OCI-LY7 (cell line): ENCODE results near the gene ANKMY1. TPM values are rescaled to one million over a fixed set of nuclear protein-coding genes. Genes with fewer than 3 reads are reported as not detected.

ENCODE experiments used
- BruUV-seq: library from RNA; stranded (reverse); fragments of 400-500 nt; replicated peaks from 2 replicates; lab custom pipeline; 2021; lab: Mats Ljungman, UMichigan
- CTCF ChIA-PET: fragments of 300-600 bp; sonication (Branson Sonifier 250); formaldehyde crosslinking; loops from one replicate; lab custom pipeline; 2022; ENCODE audit warnings: antibody characterized with exemption; ENCODE audit not compliant: unreplicated experiment; lab: Charles Lee
- POLR2A ChIA-PET: fragments of 300-600 bp; sonication (Branson Sonifier 250); formaldehyde crosslinking; loops from one replicate; lab custom pipeline; 2022; ENCODE audit warnings: antibody characterized with exemption; lab: Charles Lee
- DNase-seq: peaks from one replicate; pipeline ENCODE4 v3.0.0-alpha.2; 2015; ENCODE audit warnings: low spot score
- H2AFZ ChIP-seq: fragments of 200-600 bp; sonication (generic), shearing (Covaris generic); 2 replicates; pipeline ENCODE4 v1.6.1; 2014; ENCODE audit warnings: mild to moderate bottlenecking, antibody characterized with exemption, low read length, moderate library complexity
- H3K27ac ChIP-seq: fragments of 200-600 bp; sonication (generic); 2 replicates; pipeline ENCODE4 v1.5.1; 2014; ENCODE audit warnings: mixed run types, low read depth, mild to moderate bottlenecking, moderate library complexity, low read length, inconsistent platforms; ENCODE audit not compliant: poor library complexity, severe bottlenecking
- H3K36me3 ChIP-seq: fragments of 200-600 bp; sonication (generic); 2 replicates; pipeline ENCODE4 v1.6.1; 2014; ENCODE audit warnings: mild to moderate bottlenecking, antibody characterized with exemption, low read length, moderate library complexity, mixed read lengths; ENCODE audit not compliant: insufficient read depth
- H3K4me1 ChIP-seq: fragments of 200-600 bp; sonication (generic); 2 replicates; pipeline ENCODE4 v1.5.1; 2014; ENCODE audit warnings: mild to moderate bottlenecking, low read length; ENCODE audit not compliant: insufficient read depth, poor library complexity, severe bottlenecking
- H3K4me2 ChIP-seq: fragments of 200-600 bp; sonication (generic); 2 replicates; pipeline ENCODE4 v1.6.1; 2014; ENCODE audit warnings: mild to moderate bottlenecking, low read length
- H3K4me3 ChIP-seq: fragments of 200-600 bp; sonication (generic); 2 replicates; pipeline ENCODE4 v1.5.1; 2014; ENCODE audit warnings: mild to moderate bottlenecking, low read depth, low read length; ENCODE audit not compliant: poor library complexity, severe bottlenecking
- H3K79me2 ChIP-seq: fragments of 200-600 bp; sonication (generic); 2 replicates; pipeline ENCODE4 v1.6.1; 2016; ENCODE audit warnings: low read depth, mild to moderate bottlenecking, low read length, moderate library complexity, mixed read lengths; ENCODE audit not compliant: insufficient read depth
- H3K9me2 ChIP-seq: fragments of 200-600 bp; sonication (generic); 2 replicates; pipeline ENCODE4 v1.6.1; 2016; ENCODE audit warnings: mild to moderate bottlenecking, low read length, mixed read lengths; ENCODE audit not compliant: insufficient read depth
- H3K9me3 ChIP-seq: fragments of 200-600 bp; sonication (generic); 2 replicates; pipeline ENCODE4 v1.6.1; 2014; ENCODE audit warnings: mild to moderate bottlenecking, mixed run types, low read length, mixed read lengths
- H4K20me1 ChIP-seq: fragments of 200-600 bp; sonication (generic); 2 replicates; pipeline ENCODE4 v1.6.1; 2014; ENCODE audit warnings: mild to moderate bottlenecking, antibody characterized with exemption, low read length, moderate library complexity, mixed read lengths; ENCODE audit not compliant: insufficient read depth
- CTCF ChIP-seq: fragments of 200-600 bp; sonication (generic); conservative IDR thresholded peaks from 2 replicates; pipeline ENCODE4 v1.5.1; 2014; ENCODE audit warnings: mild to moderate bottlenecking, antibody characterized with exemption, low read length, moderate library complexity, mixed read lengths
- EZH2phosphoT487 ChIP-seq: fragments of 200-600 bp; sonication (generic); IDR thresholded peaks from 2 replicates; pipeline ENCODE4 v1.6.1; 2018; ENCODE audit warnings: low read depth, borderline replicate concordance, mild to moderate bottlenecking, mixed run types, antibody characterized with exemption, low read length, moderate library complexity, mixed read lengths
- intact Hi-C: fragments of 100-400 bp; cut with micrococcal nuclease; formaldehyde crosslinking; loops from one replicate; pipeline ENCODE4 v1.10.0; 2022; ENCODE audit not compliant: unreplicated experiment
- total RNA-seq, 2 experiments: library from RNA; depleted of rRNA in 1 of 2; stranded (reverse); fragments of >200 nt in 1 of 2; shearing (Covaris generic) in 1 of 2; gene quantifications; 2 replicates each; pipeline ENCODE4 v1.2.3, GENCODE V29; 2014 to 2022

ANKMY1 gene
- total RNA-seq, 2 experiments from 2014 or later, result 30.6 to 65.9 TPM

GRCh38 chr2:240588669-240589068 lies 30.9 kb upstream of the ANKMY1 start:
- intact Hi-C loops, result loop anchor here (5.0 to 10.0 kb wide), 2 partner anchors 726 to 1186 kb away; partner anchors contain the start of genes HDAC4, HDLBP and SEPTIN2
- POLR2A ChIA-PET, result interaction anchor here (0.9 kb wide), 1 partner anchor 18 kb away, joined by 3 read pairs; no protein-coding TSS in a partner anchor

GRCh38 chr2:240588006-240588655 lies 30.3 kb upstream of the ANKMY1 start:
- H3K9me2 ChIP-seq, result no peaks in the 10 kb centered on the region
- H3K36me3 ChIP-seq, result peaks cover 36% of the 10 kb centered on the region
- BruUV-seq, result no TSS peak
- CTCF ChIA-PET, result interaction anchor here (2.3 kb wide), 1 partner anchor 22 kb away, joined by 13 read pairs; no protein-coding TSS in a partner anchor
- peaks cover 10% of the 10 kb centered on the region; the same call in 1 of the 2 replicates for H4K20me1 ChIP-seq
- H2AFZ ChIP-seq, result no peak overlapping the region
- peak overlapping the region; percentile 96 for H3K4me3 ChIP-seq
- H3K4me1 ChIP-seq, result peaks cover 34% of the 10 kb centered on the region
- no peak overlapping the region for H3K27ac ChIP-seq
- H3K4me2 ChIP-seq, result peak overlapping the region; percentile 94
- POLR2A ChIA-PET, result interaction anchor here (0.9 to 4.3 kb wide), 2 partner anchors 19 to 26 kb away, joined by 3 to 37 read pairs; no protein-coding TSS in a partner anchor
- TF ChIP-seq EZH2phosphoT487 (no peak), CTCF (no peak)
- intact Hi-C loops, result loop anchor here (5.0 to 10.0 kb wide), 2 partner anchors 727 to 1186 kb away; partner anchors contain the start of genes HDAC4, HDLBP and SEPTIN2
- peaks cover 33% of the 10 kb centered on the region for H3K79me2 ChIP-seq
- no peaks in the 10 kb centered on the region for H3K9me3 ChIP-seq
- DNase-seq, result no peak

More at GRCh38 chr2:240588669-240589068, 30.9 kb upstream of the ANKMY1 start:
- peak overlapping the region; percentile 94 for H3K4me2 ChIP-seq
- peaks cover 10% of the 10 kb centered on the region; the same call in 1 of the 2 replicates for H4K20me1 ChIP-seq
- H3K9me2 ChIP-seq, result no peaks in the 10 kb centered on the region
- TF ChIP-seq EZH2phosphoT487 (no peak), CTCF (no peak)
- H3K79me2 ChIP-seq, result peaks cover 28% of the 10 kb centered on the region
- H3K4me3 ChIP-seq, result peak overlapping the region; percentile 96
- H3K4me1 ChIP-seq, result peaks cover 28% of the 10 kb centered on the region
- H3K27ac ChIP-seq, result no peak overlapping the region
- no peak for DNase-seq
- no TSS peak for BruUV-seq
- peaks cover 31% of the 10 kb centered on the region; the same call in 1 of the 2 replicates for H3K36me3 ChIP-seq
- CTCF ChIA-PET, result no interaction called here
- H3K9me3 ChIP-seq, result no peaks in the 10 kb centered on the region
- no peak overlapping the region for H2AFZ ChIP-seq
